DMS 273 treated with DMSO at 0.1 percent for 48 hours (cell line): ENCODE measurements around the gene TBC1D2B.
A peak's percentile ranks its signal among the peaks of the same experiment; 100 is the strongest.

Experiments used
- DNase-seq: peaks from one replicate; lab custom pipeline; 2025; lab: John Stamatoyannopoulos, UW

TBC1D2B gene

GRCh38 chr15:78054966-78055365, 22.5 kb downstream of the TBC1D2B start:
- no peak for DNase-seq

GRCh38 chr15:78054518-78054917, 23.0 kb downstream of the TBC1D2B start:
- no peak for DNase-seq

- no peak for DNase-seq
Measured at GRCh38 chr15:78052545-78052944, 25.0 kb downstream of the TBC1D2B start.

GRCh38 chr15:78052001-78052401, 25.5 kb downstream of the TBC1D2B start:
- DNase-seq, result peak; percentile 17

- DNase-seq, result no peak
Measured at GRCh38 chr15:78051596-78051995, 25.9 kb downstream of the TBC1D2B start.

- DNase-seq, result peak; percentile 51
Measured at GRCh38 chr15:78050826-78051225, 26.7 kb downstream of the TBC1D2B start.

- DNase-seq, result no peak
Measured at GRCh38 chr15:78050441-78050809, 27.1 kb downstream of the TBC1D2B start.

- DNase-seq, result no peak
Measured at GRCh38 chr15:78049691-78050440, 27.6 kb downstream of the TBC1D2B start.

- no peak for DNase-seq
Measured at GRCh38 chr15:78048628-78048920, 28.9 kb downstream of the TBC1D2B start.

GRCh38 chr15:78047761-78048627, 29.5 kb downstream of the TBC1D2B start:
- no peak for DNase-seq

- DNase-seq, result no peak
Measured at GRCh38 chr15:78046796-78047341, 30.6 kb downstream of the TBC1D2B start.

- no peak for DNase-seq
Measured at GRCh38 chr15:78045189-78045588, 32.3 kb downstream of the TBC1D2B start.

- no peak for DNase-seq
Measured at GRCh38 chr15:78044407-78045155, 32.9 kb downstream of the TBC1D2B start.

GRCh38 chr15:78041946-78042345, 35.6 kb downstream of the TBC1D2B start:
- DNase-seq, result no peak

- no peak for DNase-seq
Measured at GRCh38 chr15:78040653-78041244, 36.8 kb downstream of the TBC1D2B start.

GRCh38 chr15:78038585-78039247, 38.8 kb downstream of the TBC1D2B start:
- no peak for DNase-seq

- no peak for DNase-seq
Measured at GRCh38 chr15:78037779-78038305, 39.7 kb downstream of the TBC1D2B start.

- no peak for DNase-seq
Measured at GRCh38 chr15:78037328-78037727, 40.2 kb downstream of the TBC1D2B start.

- no peak for DNase-seq
Measured at GRCh38 chr15:78035861-78036476, 41.5 kb downstream of the TBC1D2B start.

GRCh38 chr15:78035321-78035751, 42.2 kb downstream of the TBC1D2B start:
- no peak for DNase-seq
